Measurements from ENCODE around the gene IP6K3.

IP6K3 gene

DNA sequence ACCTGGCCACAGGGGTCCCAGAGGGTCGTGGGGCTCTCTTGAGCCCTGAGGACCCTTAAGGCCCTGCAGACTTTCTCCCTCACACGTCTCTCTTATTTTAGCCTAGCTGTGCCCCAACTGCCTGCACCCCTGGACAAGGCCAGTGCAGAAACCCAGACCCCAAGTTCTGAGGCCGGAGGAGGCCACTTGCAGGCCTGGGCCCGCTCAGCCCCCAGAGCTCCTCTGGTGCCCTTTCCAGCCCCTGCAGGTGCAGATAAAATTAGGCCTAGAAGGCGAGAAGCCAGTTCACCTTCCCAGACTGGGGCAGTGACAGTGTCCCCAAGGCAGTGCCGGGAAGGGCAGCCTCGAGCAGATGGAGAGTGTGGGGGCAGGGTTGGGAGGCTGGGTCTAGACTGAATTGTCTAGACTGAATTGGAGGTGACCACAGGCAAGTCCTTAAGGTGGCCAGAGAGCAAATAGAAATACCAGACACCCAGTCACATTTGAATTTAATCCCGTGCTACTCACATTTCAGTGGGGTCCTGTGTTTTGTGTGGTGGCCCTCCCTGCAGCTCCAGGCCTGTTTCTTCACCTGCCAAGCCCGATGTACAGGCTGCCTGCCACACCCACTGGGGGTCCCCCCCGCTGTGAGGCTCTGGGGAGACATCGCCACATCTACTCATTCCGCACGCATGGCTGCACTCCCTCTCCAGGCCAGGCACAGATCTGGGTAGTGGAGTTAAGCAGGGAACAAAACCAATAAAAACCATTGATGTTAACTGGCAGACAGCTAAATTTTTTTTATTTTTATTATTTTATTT, 8.6 kb upstream of the IP6K3 start:
- in situ Hi-C loops (cut with HindIII; ENCODE audit: low sequenced_read_pairs): no loop called here
- TF ChIP-seq, protein P1, sequence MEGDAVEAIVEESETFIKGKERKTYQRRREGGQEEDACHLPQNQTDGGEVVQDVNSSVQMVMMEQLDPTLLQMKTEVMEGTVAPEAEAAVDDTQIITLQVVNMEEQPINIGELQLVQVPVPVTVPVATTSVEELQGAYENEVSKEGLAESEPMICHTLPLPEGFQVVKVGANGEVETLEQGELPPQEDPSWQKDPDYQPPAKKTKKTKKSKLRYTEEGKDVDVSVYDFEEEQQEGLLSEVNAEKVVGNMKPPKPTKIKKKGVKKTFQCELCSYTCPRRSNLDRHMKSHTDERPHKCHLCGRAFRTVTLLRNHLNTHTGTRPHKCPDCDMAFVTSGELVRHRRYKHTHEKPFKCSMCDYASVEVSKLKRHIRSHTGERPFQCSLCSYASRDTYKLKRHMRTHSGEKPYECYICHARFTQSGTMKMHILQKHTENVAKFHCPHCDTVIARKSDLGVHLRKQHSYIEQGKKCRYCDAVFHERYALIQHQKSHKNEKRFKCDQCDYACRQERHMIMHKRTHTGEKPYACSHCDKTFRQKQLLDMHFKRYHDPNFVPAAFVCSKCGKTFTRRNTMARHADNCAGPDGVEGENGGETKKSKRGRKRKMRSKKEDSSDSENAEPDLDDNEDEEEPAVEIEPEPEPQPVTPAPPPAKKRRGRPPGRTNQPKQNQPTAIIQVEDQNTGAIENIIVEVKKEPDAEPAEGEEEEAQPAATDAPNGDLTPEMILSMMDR (IDR thresholded peaks at IDR 0.05; ENCODE audit: low read depth, low read length): no peak
- no peak overlapping the region for H3K4me3 ChIP-seq (ENCODE audit: low read depth, low read length)
- DNase-seq (ENCODE audit: low read depth, low spot score): no peak

DNA sequence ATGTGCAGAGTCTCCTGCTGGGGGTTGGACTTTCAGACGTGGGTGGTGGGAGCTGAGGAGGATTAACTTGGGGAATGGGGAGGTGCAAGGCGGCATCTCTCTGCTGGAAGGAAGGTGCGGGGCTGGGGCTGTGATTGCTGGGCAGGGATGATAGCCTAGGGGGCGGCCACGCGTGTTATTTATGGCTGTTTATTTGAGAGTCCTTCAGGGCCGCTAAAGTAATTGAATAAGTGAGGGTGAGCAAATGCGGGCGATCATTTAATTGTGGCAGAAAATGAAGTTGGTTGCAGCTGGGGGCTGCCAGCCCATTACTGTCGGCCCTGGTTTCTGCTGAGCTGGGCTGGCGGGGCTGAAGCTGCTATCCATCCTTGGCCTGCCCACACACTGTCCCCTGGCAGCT, 7.5 kb upstream of the IP6K3 start:
- in situ Hi-C loops (cut with HindIII; ENCODE audit: low sequenced_read_pairs): no loop called here
- no peak for DNase-seq (ENCODE audit: low read depth, low spot score)
- H3K4me3 ChIP-seq (ENCODE audit: low read depth, low read length): no peak overlapping the region
- TF ChIP-seq, protein P1 (IDR thresholded peaks at IDR 0.05; ENCODE audit: low read depth, low read length): no peak

DNA sequence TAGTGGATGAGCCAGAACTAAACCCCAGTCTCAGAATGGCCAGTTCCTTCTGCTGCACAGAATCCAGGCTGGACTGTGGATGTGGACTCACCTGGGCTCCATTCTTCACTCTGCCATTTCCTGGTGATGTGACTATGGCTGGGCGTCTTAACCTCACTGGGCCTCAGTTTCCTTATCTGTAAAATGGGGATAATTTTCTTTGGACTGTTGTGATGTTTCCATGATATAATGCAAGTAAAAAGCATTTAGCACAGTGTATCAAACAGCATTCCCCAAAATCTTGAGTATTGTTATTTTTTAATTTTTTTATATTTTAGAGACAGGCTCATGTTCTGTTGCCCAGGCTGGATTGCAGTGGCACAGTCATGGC, 5.9 kb upstream of the IP6K3 start:
- TF ChIP-seq, protein P1 (IDR thresholded peaks at IDR 0.05; ENCODE audit: low read depth, low read length): no peak
- no peak for DNase-seq (ENCODE audit: low read depth, low spot score)
- in situ Hi-C loops (cut with HindIII; ENCODE audit: low sequenced_read_pairs): no loop called here
- H3K4me3 ChIP-seq (ENCODE audit: low read depth, low read length): no peak overlapping the region

DNA sequence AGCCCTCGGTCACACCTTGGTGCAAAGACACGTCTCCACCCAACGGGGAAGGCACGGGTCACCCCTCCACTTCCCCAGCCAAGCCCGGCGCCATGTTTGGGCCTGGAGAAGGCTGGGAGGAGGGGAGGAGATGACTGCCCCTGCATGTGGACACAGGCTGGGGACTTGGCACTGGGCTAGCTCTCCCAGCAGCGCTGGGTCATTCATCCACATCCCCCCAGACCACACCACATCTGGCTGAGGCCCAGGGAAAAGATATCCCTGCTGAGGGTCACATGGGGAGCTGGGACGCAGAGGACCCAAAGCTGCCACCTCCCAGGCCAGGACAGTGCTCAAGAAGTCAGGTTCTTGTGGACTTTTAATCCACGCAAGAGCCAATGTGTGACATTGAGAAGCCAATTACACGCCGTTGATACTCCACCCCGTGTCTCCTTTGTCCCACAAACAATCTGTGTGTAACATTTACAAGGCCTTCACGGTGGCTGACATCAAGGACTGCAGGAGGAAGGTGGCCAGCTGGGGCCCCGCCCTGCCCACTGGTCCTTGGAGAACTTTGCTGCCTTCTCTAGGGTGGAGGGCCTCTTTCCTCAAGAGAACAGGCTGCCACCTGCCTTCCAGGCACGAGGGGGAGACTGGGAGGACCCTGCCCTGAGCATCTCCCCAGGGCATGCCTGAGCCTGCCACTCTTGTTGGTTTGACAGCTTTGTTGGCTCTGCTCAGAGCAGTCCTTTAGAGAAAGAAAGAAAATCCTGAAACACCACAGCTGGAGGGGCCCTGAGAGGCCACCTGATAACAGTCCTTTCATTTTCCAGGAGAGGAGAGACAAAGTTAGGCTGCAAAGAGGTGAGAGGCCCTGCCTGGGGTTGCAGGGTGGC, 5.3 kb upstream of the IP6K3 start:
- DNase-seq (ENCODE audit: low read depth, low spot score): no peak
- in situ Hi-C loops (cut with HindIII; ENCODE audit: low sequenced_read_pairs): no loop called here
- no peak overlapping the region for H3K4me3 ChIP-seq (ENCODE audit: low read depth, low read length)
- TF ChIP-seq, protein P1 (IDR thresholded peaks at IDR 0.05; ENCODE audit: low read depth, low read length): no peak

DNA sequence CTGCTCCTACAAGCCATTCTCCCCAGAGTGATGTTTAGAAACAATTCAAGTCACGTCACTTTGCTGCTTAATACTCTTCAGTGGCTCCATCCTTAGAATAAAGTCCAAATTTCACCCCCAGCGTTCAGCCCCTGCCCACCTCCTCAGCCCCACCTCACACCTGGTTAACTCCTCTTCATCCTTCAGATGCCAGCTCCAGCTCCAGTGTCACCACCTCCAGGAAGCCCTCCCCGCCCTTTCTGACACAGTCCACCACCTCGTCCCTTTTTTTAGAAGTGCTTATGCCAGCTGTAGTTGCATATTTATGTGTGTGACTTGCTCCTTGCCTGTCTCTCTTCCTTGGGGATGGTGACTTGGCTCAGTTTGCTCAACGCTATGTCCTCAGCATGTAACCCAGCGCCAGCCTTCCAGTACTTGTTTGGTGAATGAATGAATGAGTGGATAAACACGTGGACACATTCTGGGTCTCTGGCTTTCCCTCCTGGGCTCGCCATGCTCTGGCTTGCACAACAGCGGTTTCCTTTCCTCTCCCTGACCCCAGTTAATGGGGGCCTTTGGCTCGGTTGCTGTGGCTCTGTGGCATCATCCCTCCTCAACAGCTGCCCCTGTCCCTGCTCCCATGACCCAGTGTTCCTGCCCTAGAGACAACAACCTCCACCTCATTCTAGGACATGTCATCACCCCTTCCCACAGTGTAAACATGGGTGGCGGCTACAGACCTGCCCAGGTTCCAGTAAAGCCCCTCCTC, 3.7 kb upstream of the IP6K3 start:
- no peak overlapping the region for H3K4me3 ChIP-seq (ENCODE audit: low read depth, low read length)
- in situ Hi-C loops (cut with HindIII; ENCODE audit: low sequenced_read_pairs): no loop called here
- DNase-seq (ENCODE audit: low read depth, low spot score): no peak
- TF ChIP-seq, protein P1 (IDR thresholded peaks at IDR 0.05; ENCODE audit: low read depth, low read length): no peak

DNA sequence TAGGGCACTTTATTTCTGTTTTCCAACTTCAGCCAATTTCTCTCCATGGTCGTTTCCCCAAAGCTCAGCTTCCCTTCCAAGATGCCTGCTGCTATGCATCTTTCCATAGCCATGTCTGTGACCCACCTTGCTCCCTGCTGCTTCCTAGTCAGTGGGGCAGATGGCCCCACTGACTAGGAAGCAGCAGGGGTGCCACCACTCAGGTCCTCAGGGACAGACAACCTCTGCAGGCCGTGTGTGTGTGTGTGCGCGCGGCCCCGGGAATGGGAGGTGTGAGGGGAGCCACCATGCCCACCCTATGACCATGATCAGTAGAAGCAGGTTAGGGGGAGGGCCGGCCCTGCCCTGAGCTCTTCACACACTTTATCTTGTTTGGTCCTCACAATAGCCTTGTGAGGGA, 2.7 kb upstream of the IP6K3 start:
- no peak for DNase-seq (ENCODE audit: low read depth, low spot score)
- in situ Hi-C loops (cut with HindIII; ENCODE audit: low sequenced_read_pairs): no loop called here
- TF ChIP-seq, protein P1 (IDR thresholded peaks at IDR 0.05; ENCODE audit: low read depth, low read length): no peak
- no peak overlapping the region for H3K4me3 ChIP-seq (ENCODE audit: low read depth, low read length)
